IPS-NIHi11 (cell line): ENCODE data around the gene NCKAP1.
"Not testable (repeated sequence)": the region's sequence is repeated elsewhere in the genome, so short reads cannot be mapped to it uniquely, and the experiment has no call there.

Source experiments
- DNase-seq: peaks from one replicate; pipeline ENCODE4 v3.0.0; 2012; ENCODE audit warnings: mixed read lengths, low spot score

The NCKAP1 gene, protein sequence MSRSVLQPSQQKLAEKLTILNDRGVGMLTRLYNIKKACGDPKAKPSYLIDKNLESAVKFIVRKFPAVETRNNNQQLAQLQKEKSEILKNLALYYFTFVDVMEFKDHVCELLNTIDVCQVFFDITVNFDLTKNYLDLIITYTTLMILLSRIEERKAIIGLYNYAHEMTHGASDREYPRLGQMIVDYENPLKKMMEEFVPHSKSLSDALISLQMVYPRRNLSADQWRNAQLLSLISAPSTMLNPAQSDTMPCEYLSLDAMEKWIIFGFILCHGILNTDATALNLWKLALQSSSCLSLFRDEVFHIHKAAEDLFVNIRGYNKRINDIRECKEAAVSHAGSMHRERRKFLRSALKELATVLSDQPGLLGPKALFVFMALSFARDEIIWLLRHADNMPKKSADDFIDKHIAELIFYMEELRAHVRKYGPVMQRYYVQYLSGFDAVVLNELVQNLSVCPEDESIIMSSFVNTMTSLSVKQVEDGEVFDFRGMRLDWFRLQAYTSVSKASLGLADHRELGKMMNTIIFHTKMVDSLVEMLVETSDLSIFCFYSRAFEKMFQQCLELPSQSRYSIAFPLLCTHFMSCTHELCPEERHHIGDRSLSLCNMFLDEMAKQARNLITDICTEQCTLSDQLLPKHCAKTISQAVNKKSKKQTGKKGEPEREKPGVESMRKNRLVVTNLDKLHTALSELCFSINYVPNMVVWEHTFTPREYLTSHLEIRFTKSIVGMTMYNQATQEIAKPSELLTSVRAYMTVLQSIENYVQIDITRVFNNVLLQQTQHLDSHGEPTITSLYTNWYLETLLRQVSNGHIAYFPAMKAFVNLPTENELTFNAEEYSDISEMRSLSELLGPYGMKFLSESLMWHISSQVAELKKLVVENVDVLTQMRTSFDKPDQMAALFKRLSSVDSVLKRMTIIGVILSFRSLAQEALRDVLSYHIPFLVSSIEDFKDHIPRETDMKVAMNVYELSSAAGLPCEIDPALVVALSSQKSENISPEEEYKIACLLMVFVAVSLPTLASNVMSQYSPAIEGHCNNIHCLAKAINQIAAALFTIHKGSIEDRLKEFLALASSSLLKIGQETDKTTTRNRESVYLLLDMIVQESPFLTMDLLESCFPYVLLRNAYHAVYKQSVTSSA

DNA sequence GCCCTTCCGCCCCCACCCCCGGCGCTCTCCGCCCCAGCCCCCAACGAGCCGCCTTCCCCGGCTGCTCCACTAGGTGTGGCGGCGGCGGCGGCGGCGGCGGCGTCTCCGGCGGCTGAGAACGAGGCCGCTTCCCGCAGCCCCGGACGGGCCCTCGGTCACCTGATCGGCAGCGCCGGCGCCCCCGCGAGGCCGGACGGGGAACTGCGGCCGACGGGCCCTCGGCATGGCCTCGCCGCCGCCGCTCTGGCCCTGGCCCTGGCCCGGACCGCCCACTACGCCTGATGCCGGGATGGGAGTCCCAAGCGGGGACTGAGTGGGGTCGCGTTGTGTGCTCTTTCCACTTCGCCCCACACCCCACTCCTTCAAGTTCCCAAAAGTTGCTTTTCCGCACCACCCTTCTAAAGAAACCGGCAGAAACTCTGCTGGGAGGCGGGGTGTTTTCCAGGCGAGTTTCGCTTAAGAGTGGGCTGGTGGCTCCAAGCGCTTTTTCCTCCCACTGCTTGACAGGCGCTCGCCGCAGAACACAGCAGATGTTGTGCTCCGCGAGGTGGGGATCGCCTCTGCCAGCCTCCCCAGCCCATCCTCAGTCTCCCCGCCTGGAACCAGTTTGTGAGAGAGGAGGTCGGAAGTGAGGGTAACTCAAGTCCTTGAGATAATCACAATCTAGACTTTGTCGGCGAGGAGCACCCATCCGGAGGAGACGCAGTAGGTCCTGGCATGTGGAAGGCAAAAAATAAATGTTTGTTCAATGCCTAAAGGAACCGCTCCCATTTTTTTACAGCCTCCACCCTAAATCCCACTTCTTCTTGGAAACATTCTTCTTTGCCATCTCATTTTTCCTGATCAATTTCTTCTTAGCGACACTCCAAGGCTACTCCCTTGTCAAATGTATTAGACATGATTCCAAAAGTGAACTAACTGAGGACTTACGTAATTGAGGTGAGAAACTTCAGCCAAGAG is at the start of gene NCKAP1:
Gene NCKAP1 (minus strand): TSS at position 117 of the 960 bp plus-strand sequence. CDS start 358 bp downstream, outside the sequence.
- peak; percentile 97 for DNase-seq

DNA sequence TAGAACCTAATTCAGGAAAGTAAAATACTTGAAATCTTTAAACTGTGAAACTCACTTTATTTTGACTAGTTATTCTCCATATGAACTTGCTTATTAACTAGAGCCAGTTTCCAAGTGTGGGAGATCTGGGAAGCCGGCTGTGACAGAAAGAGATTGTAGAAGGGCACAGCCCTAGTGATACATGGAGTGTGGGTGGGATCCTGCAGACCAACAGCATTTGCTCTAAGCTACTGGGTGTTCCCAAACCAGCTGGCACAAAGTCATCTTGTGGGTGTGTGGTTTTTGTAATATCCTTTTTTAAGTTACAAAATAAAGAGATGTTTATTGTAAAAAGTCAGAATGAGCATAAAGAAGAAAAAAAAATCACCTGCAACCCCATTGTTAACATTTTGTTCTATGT is 43.7 kb upstream of the NCKAP1 start:
- no peak for DNase-seq

DNA sequence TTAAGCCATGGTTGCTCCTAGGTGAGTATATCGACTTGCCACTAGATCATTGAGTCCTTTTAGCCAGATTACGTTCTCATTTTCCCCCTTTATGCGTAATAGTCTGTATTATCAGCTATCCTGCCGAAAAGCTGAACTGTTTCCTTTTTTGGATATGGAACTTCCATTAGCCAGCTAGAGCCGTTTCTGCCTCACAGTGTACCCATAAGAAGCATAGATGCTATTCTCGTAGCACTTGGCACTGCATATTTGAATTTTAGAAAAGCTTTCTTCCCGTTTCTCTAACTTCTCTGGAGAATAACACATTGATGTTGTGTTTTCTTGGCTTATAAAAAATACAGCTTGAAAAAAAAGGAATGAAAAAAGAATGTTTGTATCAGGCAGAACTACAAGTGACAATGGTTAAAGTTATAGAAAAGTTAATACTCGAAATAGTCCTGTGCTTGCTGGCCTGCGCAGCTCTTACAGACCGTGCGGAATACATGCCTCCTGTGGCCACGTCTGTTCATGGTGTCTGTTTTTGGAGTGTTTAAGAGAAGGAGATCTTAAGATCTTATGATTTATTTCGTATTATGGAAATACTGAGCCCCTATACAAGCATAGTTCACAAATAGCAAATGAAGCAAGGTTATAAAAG is 41.0 kb upstream of the NCKAP1 start:
- no peak for DNase-seq

DNA sequence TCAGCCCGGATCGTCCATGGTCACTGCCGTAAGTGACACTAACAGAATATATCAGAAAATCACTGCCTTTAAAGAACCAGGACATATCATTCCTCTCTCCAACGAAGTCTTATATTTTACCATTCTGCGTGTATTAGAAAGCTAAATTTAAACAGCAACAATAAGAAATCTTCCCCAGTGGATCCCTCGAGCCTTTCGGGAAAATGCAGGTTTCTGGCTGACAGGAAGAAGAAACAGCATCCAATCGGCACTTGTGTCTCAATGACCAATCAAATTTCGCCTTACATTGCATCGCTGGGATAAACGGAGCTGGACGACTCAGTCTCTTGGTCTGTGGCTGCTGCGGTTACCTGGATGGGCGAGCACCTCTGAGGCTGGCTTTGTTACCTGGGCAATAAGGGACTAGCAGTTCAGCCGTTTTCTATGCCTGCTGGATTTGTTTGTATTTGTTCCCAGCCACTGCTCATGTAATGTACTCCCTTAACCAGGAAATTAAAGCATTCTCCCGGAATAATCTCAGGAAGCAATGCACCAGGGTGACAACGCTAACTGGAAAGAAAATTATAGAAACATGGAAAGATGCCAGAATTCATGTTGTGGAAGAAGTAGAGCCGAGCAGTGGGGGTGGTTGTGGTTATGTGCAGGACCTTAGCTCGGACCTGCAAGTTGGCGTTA is 40.3 kb upstream of the NCKAP1 start, which contains the start of gene DUSP19:
Gene DUSP19 (plus strand): TSS at position 284 of the 675 bp plus-strand sequence. CDS start 187 bp downstream, at position 471.
- peak; percentile 94 for DNase-seq

DNA sequence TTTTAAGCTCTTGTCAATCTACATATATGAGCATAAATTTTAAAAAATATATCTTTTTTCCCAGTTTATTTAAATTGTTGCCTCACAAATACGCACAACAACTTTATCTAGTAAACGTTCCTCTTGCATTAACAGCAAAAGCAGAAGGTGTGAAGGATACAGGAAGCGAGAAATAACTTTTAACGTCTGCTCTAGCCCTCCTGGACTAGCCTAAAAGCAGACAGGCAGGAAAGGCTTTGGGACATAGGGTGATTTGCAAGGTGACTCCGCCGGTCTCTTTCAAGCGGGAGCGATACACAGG is 39.9 kb upstream of the NCKAP1 start:
- DNase-seq, result peak; percentile 71

DNA sequence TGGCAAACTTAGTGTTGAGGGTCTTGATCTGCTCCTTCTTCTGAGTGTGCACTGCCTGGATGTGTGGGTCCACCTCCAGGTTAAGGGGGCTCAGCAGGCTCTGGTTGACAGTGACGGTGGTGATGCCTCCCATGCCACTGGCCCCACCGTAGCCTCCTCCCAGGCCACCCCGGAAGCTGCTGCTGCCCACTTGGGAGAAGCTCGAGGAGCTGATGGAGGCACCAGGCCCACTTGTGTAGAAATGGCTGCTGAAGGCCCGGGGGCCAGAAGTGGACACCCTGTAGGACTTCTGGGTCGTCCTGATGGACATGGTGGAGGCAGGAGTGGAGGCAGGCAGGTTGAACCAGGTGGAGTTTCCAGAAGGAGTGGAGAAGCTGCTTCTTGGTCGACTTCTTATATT is 33.9 kb upstream of the NCKAP1 start:
- no peak for DNase-seq

DNA sequence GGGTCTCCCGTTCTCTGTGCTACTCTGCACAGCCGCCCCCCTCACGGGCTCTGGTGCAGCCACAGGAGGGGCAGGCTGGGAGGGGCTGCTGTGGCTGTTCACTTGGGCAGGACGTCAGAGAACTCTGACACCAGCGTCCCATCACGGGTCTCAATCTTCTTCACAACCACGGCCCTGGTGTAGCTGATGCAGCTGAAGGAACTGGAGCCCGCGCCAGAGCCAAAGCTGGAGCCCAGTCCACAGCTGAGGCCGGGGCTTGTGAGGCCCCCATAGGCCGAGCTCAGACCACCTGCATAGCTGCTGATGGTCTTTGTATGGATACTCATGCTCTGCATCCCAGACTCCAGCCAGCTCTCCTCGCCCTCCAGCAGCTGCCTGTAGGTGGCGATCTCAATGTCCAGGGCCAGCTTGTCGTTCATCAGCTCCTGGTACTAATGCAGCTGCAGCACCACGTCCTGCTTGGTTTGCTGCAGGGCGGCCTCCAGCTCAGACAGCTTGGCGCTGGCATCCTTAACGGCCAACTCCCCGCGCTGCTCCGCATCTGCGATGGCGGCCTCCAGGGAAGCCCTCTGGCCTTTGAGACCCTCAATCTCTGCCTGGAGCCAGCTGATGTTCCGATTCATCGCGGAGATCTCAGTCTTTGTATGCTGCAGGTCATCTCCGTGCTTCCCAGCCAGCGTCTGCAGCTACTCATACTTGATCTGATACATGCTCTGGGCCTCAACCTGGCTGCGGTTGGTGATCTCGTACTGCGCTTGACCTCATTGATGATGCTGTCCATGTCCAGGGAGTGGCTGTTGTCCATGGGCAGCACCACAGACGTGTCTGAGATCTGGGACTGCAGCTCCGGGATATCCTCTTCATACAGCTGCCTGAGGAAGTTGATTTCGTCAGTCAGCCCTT is 32.9 kb upstream of the NCKAP1 start:
- DNase-seq, result peak; percentile 55

DNA sequence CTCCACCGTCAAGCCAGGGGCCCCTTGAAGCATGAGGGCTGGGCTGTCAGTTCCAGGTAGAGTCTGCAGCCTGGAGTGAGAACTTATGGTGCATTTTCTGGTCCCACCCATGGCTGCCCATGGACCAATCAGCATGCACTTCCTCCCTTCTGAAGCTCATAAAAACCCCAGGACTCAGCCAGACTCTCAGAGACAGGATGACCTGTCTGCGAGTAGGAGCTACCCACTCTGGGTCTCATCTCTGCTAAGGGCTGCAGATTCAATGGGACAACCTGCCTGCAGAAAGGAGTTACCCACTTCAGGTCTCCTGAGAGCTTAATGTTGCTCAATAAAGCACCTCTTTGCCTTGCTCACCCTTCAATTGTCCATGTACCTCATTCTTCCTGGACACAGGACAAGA is 30.9 kb upstream of the NCKAP1 start:
- DNase-seq, result no peak

DNA sequence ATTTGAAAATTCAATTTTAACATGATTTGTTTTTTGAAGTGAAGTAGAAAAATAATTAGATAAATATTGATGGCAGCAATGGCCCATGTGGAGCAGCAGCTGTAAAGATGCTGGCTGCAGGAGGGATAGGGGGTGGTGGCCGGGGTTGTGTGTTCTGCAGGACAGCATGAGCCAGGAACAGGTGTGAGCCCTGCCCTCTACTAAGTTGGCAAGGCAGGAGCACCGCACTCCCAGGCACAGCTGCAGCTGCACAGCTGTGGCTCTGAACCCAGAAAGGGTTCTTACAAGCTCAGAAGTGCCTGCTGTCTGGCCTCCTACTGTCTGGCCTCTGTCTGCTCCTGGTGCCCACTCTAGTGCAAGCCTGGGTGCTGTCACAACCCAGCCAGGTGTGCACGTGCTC is 30.3 kb upstream of the NCKAP1 start:
- no peak for DNase-seq

DNA sequence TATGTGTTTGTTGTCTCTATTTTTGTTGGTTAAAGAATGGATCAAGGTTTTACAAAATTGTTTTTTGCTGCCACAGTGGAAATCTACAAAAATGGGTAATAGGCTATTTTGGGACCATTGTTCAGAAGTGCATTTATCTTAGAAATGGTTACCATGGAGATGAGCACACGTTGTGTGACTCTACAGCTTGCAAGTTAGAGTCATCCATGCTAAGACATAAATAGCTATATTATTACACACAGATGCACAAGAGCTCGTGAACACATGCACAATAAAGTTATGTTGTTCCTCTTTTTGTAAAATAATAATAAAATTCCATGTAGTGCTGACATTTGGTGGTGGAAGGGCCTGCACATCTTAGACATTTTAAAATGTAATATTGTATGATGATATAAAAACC is 24.8 kb upstream of the NCKAP1 start:
- no peak for DNase-seq

DNA sequence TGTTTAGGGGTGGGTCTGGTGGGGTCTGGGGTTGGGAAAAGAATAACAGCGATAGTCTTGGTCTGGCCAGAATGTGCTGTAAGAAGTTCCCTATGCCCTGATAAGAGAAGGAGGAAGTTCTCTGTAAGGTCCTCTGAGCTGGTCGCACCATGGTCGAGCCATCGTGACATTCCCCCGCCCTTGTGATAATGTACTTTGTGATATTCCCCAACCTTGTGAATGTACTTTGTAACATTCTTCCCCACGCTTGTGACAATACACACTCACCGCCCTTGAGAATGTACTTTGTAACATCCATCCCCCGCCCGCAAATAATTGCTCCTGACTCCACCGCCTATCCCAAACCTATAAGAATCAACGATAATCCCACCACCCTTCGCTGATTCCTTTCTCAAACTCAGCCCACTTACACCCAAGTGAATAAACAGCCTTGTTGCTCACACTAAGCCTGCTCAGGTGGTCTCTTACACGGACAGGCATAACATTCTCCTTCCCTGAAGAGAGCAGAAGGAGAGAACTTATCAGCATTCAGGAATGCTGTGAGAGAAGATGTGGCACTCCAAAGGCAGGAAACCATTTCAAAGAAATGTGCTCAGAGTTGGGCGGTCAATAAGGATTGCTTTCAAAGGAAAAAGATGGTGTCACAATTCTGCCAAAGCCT is 22.4 kb upstream of the NCKAP1 start:
- no peak for DNase-seq

DNA sequence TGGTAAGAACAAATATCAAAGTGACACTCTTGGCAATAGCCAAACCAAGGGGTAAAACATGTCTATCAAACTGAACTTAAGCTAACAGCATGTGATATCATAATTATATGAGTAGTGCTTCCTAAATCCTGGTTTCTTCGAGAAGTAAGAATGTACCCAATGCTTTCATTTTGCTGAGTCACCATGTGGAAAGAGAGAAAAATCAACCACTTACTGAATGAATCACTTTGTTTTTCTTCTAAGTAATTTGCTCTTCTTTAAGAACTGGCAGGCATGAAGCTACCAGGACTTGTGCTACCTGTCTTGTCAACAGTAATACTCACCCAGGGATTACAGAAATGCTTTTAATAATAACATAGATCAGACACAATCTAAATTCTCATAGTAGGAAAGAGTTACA is 21.3 kb upstream of the NCKAP1 start:
- DNase-seq, result no peak

DNA sequence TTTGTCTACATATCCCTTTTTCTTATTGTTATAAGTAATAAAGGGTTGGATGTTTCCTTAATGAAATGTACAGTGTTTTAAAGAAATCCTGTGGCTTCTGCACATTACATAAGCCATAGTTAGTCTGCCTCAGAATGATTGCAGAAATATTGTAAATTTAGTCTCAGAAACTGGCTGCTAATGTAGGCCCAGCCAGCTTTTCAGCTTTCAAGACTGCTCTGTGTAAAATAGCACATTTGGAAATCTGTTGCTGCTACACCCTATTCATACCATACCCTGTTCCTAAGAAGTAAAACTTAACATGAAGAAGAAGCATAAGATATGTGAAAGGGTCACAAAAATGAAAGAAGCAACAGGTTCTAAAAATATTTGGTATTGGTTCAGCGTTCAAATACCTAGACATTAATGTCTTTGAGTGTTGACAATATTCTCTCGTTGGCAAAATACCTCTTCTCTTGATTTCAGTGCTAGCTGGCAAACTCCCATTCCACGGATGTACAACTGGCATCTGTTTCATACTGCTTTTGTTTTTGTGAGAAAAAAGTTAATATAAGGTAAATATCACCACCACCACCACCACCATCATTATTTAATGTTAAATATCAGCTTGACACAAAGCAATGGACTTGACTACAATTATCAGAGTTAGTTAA is 19.2 kb upstream of the NCKAP1 start:
- DNase-seq, result no peak

DNA sequence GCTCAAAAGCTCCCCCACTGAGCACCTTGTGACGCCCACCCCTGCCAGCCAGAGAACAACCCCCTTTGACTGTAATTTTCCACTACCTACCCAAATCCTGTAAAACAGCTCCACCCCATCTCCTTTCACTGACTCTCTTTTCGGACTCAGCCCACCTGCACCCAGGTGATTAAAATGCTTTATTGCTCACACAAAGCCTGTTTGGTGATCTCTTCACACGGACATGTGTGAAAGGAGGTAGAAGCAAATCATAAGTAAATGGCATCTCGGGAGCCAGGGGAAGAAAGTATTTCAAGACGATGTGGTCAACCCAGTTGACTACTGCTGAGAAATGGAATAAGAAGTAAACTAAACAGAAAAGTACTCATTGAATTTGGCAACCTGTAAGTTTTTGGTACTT is 11.2 kb upstream of the NCKAP1 start:
- no peak for DNase-seq

DNA sequence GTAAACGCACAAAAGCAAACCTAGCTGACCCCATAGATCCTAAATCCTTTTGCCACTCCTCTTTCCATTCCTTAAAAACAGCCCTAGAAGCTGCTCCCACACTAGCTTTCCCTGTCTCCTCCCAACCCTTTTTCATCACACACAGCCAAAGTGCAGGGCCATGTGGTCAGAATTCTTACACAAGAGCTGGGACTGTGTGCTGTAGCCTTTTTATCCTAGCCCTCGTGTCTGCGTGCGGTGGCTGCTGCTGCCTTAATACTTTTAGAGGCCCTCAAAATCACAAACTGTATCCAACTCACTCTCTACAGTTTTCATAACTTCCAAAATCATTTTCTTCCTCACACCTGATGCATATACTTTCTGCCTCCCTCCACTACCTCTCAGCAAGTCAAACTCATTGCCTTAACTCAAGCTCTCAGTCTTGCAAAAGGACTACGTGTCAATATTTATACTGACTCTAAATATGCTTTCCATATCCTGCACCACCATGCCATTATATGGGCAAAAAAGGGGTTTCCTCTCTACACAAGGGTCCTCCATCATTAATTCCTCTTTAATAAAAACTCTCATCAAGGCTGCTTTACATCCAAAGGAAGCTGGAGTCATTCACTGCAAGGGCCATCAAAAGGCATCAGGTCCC is 9.3 kb upstream of the NCKAP1 start:
- DNase-seq, result not testable (repeated sequence)

DNA sequence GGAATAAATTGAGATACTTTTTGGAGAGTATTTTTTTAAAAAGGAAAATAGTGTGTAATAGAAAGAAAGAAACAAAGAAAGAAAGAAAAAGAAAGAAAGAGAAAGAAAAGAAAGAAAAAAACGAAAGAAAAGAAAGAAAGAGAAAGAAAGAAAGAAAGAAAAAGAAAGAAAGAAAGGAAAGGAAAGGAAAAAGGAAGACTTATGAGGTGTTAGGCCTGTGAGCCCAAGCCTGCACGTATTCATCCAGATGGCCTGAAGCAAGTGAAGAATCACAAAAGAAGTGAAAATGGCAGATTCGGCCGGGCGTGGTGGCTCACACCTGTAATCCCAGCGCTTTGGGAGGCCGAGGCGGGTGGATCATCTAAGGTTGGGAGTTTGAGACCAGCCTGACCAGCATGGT is 5.3 kb upstream of the NCKAP1 start:
- DNase-seq, result not testable (repeated sequence)

DNA sequence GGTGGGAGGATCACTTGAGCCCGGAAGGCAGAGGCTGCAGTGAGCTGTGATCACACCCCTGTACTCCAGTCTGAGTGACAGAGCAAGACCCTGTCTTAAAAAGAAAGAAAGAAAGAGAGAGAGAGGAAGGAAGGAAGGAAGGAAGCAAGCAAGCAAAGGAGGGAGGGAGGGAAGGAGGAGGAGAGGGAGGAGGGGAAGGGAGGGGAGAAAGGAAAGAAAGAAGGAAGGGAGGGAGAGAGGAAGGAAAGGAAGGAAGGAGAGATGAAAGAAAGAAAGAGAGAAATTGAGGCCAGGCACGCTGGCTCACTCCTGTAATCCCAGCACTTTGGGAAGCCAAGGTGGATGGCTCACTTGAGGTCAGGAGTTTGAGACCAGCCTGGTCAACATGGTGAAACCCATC is 2.3 kb upstream of the NCKAP1 start:
- no peak for DNase-seq
